ENCODE results near the gene DIS3L2. TPM values are rescaled to one million over a fixed set of nuclear protein-coding genes. Genes with fewer than 3 reads are reported as not detected.

Gene DIS3L2
- total and polyA plus RNA-seq, 8 donors, result 13.0 to 24.0 (median 16.8) TPM

DNA sequence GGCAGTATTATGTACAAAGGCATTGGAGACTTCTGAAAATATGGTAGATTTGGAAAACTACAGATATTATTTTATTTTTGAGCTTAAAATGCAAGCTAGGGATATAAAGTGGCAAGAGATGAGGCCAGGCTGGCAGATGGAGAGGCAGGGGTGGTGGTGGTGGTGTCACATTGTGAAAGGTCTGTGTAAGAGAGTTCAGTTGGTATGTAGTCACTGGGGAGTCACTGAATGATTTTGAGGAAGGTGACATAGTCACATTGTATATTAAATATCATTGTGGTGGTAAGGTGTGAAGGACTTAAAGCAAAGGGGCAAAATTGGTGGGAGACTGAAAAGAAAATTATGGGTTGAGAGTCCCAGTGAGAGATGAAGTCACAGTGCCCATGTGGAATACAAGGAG lies 82.5 kb downstream of the DIS3L2 start:
- DNase-seq (no peak), ATAC-seq (no peak), FAIRE-seq (no peak)
- Histone ChIP-seq H3K4me3 (no peak overlapping the region), H3K9me3 (no peaks in the 10 kb centered on the region), H3K27ac (no peak overlapping the region), H3K36me3 (no peaks in the 10 kb centered on the region), H3K27me3 (no peaks in the 10 kb centered on the region), H3K4me1 (no peaks in the 10 kb centered on the region)
- TF ChIP-seq, protein P1, sequence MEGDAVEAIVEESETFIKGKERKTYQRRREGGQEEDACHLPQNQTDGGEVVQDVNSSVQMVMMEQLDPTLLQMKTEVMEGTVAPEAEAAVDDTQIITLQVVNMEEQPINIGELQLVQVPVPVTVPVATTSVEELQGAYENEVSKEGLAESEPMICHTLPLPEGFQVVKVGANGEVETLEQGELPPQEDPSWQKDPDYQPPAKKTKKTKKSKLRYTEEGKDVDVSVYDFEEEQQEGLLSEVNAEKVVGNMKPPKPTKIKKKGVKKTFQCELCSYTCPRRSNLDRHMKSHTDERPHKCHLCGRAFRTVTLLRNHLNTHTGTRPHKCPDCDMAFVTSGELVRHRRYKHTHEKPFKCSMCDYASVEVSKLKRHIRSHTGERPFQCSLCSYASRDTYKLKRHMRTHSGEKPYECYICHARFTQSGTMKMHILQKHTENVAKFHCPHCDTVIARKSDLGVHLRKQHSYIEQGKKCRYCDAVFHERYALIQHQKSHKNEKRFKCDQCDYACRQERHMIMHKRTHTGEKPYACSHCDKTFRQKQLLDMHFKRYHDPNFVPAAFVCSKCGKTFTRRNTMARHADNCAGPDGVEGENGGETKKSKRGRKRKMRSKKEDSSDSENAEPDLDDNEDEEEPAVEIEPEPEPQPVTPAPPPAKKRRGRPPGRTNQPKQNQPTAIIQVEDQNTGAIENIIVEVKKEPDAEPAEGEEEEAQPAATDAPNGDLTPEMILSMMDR (IDR thresholded peaks at IDR 0.05), result no peak
- intact Hi-C loops (cut with DNase I), result no loop called here

DNA sequence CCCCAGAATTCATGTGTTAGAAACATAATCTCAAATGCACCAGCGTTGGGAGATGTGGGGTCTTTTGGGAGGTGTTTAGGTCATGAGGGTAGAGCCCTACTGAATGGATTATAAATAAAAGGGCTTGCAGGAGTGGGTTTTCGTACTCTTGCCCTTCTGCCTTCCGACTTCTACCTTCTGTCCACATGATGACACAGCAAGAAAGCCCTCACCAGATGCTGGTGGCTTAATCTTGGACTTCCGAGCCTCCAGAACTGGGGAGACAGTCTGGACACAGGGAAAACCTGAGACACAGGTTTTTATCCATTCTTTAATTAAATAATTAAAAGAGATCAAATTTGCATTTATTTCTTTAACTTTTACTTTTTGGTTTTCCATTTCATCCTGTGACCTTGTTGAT lies 87.8 kb downstream of the DIS3L2 start:
- FAIRE-seq (no peak), DNase-seq (no peak), ATAC-seq (no peak)
- Histone ChIP-seq H3K9me3 (no peaks in the 10 kb centered on the region), H3K27me3 (no peaks in the 10 kb centered on the region), H3K27ac (no peak overlapping the region), H3K4me3 (no peak overlapping the region), H3K4me1 (no peaks in the 10 kb centered on the region), H3K36me3 (no peaks in the 10 kb centered on the region)
- intact Hi-C loops (cut with DNase I), result no loop called here
- WGBS, 2 donors, result 93 to 94% methylated on average over 4 of the region's 4 CpGs
- TF ChIP-seq, protein P1 (IDR thresholded peaks at IDR 0.05), result no peak

DNA sequence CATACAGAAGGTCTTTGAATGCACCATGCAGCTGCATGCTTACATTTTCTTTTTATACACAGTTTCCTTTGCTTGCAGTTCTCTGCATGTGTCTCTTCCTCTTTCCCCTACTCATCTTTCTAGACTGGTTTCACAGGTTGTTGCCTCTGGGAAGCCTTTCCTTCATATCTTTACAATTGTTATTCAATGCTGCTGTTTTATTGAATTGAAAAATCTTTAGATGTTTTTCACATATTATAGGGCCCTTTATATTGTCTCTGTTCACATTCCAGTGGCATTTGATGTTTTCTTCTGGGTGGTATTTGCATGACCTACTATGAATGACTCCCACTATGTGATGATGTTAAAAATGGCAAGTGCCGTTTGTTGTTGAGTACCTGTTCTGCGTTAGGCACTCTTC lies 91.1 kb downstream of the DIS3L2 start:
- H3K27ac ChIP-seq, result no peak overlapping the region
- DNase-seq, result no peak
- TF ChIP-seq, protein P1 (IDR thresholded peaks at IDR 0.05), result no peak
- H3K36me3 ChIP-seq, result no peaks in the 10 kb centered on the region
- H3K9me3 ChIP-seq, result no peaks in the 10 kb centered on the region
- FAIRE-seq, result no peak
- intact Hi-C loops (cut with DNase I), result no loop called here
- H3K4me3 ChIP-seq, result no peak overlapping the region
- H3K27me3 ChIP-seq, result no peaks in the 10 kb centered on the region
- WGBS, 2 donors, result 92 to 93% methylated on average over 2 of the region's 2 CpGs
- no peak for ATAC-seq
- H3K4me1 ChIP-seq, result no peaks in the 10 kb centered on the region

- ATAC-seq (no peak), FAIRE-seq (no peak), DNase-seq (no peak)
- H3K27ac ChIP-seq, result no peak overlapping the region
- H3K4me1 ChIP-seq, result no peaks in the 10 kb centered on the region
- no peaks in the 10 kb centered on the region for H3K36me3 ChIP-seq
- H3K9me3 ChIP-seq, result no peaks in the 10 kb centered on the region
- intact Hi-C loops (cut with DNase I), result no loop called here
- 78 to 87% methylated on average over 2 of the region's 2 CpGs for WGBS, 2 donors
- no peak overlapping the region for H3K4me3 ChIP-seq
- no peaks in the 10 kb centered on the region for H3K27me3 ChIP-seq
- TF ChIP-seq, protein P1 (IDR thresholded peaks at IDR 0.05), result no peak
These were observed 92.3 kb downstream of the DIS3L2 start for GRCh38 chr2:232053777-232054176.

GRCh38 chr2:232058063-232058877 lies 96.8 kb downstream of the DIS3L2 start:
- no peak overlapping the region for H3K27ac ChIP-seq
- H3K4me3 ChIP-seq, result no peak overlapping the region
- no peaks in the 10 kb centered on the region for H3K36me3 ChIP-seq
- TF ChIP-seq, protein P1 (IDR thresholded peaks at IDR 0.05), result no peak
- H3K4me1 ChIP-seq, result no peaks in the 10 kb centered on the region
- no peaks in the 10 kb centered on the region for H3K9me3 ChIP-seq
- ATAC-seq (no peak), FAIRE-seq (no peak), DNase-seq (no peak)
- no peaks in the 10 kb centered on the region for H3K27me3 ChIP-seq
- WGBS, 2 donors, result 75 to 81% methylated on average over 5 of the region's 5 CpGs
- intact Hi-C loops (cut with DNase I), result no loop called here

Data from pancreas (tissue), 10 donors.